ENCODE results near the gene THRB.

Gene THRB

DNA sequence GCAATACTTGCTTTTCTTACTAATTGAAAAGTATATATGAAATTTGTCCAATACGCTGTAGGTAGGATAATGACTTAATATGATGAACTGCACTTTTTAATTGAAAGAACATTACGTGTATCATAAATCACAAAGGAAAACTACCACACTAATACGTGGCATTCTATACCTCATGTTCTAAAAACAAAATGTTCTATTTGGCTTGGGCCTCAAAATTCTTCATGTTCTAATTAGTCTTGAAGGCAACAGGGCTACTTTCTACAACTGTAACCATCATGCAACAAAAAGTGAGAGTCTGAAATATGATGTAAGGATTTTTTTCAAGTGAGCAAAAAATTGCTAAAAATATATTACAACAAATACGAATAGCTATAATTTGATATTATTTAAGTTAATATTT is 19.8 kb downstream of the THRB start:
- H3K4me3 ChIP-seq (ENCODE audit: low read length): no peak overlapping the region
- TF ChIP-seq, protein P1, sequence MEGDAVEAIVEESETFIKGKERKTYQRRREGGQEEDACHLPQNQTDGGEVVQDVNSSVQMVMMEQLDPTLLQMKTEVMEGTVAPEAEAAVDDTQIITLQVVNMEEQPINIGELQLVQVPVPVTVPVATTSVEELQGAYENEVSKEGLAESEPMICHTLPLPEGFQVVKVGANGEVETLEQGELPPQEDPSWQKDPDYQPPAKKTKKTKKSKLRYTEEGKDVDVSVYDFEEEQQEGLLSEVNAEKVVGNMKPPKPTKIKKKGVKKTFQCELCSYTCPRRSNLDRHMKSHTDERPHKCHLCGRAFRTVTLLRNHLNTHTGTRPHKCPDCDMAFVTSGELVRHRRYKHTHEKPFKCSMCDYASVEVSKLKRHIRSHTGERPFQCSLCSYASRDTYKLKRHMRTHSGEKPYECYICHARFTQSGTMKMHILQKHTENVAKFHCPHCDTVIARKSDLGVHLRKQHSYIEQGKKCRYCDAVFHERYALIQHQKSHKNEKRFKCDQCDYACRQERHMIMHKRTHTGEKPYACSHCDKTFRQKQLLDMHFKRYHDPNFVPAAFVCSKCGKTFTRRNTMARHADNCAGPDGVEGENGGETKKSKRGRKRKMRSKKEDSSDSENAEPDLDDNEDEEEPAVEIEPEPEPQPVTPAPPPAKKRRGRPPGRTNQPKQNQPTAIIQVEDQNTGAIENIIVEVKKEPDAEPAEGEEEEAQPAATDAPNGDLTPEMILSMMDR (IDR thresholded peaks at IDR 0.05; ENCODE audit: insufficient read depth, low read depth, low read length, missing control alignments): no peak
- no peak for DNase-seq (ENCODE audit: low read depth)

DNA sequence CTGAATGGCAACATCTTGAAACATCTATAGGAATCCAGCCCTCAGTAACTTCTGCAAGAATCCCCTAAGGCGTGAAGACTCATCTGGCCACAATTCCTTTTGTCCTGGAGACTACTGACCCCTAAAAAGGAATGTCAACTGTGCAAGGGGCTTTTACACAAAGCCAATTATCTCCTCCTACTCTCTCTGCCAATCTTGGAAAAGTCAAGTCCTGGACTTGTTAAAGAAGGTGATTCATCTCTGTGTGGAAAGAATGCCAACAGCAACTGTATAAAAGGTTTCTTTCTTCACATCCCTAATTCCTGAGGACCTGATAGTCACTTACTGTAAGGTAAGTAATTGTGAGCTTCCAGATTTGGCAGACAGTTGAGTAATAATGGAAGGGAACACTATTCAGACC is 22.3 kb downstream of the THRB start:
- DNase-seq (ENCODE audit: low read depth): peak; percentile 95
- H3K4me3 ChIP-seq (ENCODE audit: low read length): no peak overlapping the region
- TF ChIP-seq, protein P1 (IDR thresholded peaks at IDR 0.05; ENCODE audit: insufficient read depth, low read depth, low read length, missing control alignments): no peak

DNA sequence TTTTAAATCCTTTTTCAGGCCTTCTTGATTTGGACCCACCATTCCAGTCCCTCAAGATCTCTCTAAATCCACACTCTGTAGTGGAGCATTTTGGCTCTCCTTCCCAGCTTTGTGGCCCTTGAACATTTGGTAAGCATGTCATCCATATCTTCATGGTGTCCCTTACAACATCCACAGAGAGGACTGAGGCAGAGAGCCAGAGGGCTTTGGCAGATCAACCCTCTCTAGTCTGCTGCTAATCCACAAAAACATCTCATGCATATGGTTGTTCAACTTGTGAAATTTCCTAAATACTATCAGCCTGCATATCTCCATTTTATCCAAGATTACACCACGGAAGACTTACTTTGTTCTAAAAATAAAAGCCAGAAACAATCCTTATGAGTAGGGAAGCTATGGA is 23.2 kb downstream of the THRB start:
- H3K4me3 ChIP-seq (ENCODE audit: low read length): no peak overlapping the region
- DNase-seq (ENCODE audit: low read depth): no peak
- TF ChIP-seq, protein P1 (IDR thresholded peaks at IDR 0.05; ENCODE audit: insufficient read depth, low read depth, low read length, missing control alignments): no peak

DNA sequence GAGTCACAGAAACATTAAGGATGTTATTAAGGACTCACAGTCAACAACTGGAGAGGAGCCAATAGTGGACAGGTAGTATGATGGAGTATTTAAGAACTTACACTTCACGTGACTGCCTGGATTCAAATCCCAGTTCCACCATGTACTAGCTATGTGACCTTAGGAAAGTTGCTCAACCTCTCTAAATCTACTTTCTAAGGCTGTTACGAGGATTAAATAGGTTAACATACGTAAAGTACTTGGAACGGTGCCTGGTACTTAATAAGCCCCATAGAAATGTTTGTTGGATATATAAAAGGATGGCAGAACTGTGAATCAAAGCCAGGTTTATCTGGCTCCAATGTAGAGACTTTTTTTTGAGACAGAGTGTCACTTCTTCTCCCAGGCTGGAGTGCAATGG is 24.4 kb downstream of the THRB start:
- TF ChIP-seq, protein P1 (IDR thresholded peaks at IDR 0.05; ENCODE audit: insufficient read depth, low read depth, low read length, missing control alignments): no peak
- H3K4me3 ChIP-seq (ENCODE audit: low read length): no peak overlapping the region
- peak; percentile 31 for DNase-seq (ENCODE audit: low read depth)

DNA sequence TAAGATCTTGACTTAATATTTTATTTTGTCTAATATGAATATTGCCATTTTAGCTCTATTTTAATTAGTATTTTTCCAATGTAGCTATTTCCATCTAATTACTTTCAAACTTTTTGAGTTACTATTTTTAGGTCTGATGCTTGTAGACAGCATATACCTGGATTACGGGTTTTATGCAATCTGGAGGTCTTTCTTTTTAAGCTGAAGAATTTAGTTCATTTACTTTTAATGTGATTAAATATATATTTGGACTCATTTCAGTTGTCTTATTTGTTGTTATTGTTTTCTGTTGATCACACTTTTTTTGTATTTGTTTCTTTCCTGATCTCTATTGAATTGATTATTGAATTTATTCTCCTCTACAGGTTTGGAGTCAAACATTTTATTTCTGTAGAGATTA is 30.3 kb downstream of the THRB start:
- no peak for DNase-seq (ENCODE audit: low read depth)
- TF ChIP-seq, protein P1 (IDR thresholded peaks at IDR 0.05; ENCODE audit: insufficient read depth, low read depth, low read length, missing control alignments): no peak
- H3K4me3 ChIP-seq (ENCODE audit: low read length): no peak overlapping the region

DNA sequence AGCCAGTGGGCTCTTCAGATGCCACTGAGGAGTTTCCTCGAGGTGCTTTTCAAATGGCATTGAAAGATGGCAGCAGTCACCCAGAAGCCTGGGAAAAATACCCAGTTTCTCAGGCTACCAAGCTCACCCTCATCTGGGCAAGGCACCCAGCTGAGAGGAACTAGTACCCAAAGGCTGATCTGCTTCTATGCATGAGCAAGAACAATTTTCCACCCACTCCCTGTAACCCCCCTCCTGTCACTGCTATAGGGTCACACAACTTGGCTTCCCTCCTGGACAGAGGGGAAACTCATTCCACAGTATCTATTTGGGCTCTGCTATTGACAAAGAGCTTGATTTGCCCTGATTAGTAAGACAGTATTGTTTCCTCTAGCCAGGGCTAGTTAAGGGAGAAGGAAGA is 31.9 kb downstream of the THRB start:
- H3K4me3 ChIP-seq (ENCODE audit: low read length): no peak overlapping the region
- TF ChIP-seq, protein P1 (IDR thresholded peaks at IDR 0.05; ENCODE audit: insufficient read depth, low read depth, low read length, missing control alignments): no peak
- no peak for DNase-seq (ENCODE audit: low read depth)

DNA sequence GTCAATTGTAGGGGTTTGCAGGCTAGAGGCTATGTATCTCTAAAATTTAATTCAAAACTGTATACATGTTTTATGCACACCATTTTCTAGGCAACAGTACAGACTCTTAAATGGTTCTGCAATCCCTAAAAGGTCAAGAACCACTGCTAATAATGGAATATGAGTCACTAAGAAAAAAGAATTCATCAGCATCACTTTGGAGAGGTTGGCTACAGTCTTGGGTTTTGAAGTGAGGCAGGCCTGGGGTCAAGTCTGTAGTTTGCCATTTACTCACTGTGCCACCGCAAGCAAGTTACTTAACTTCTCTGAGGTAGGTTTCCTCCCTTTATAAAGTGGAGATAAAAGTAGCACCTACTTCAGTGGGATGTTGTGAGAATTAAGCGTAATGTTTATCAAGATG is 33.7 kb downstream of the THRB start:
- H3K4me3 ChIP-seq (ENCODE audit: low read length): no peak overlapping the region
- no peak for DNase-seq (ENCODE audit: low read depth)
- TF ChIP-seq, protein P1 (IDR thresholded peaks at IDR 0.05; ENCODE audit: insufficient read depth, low read depth, low read length, missing control alignments): no peak
